Brain pericyte (primary cell): Measurements from ENCODE around the gene IL1RAPL1.

Experiments
- DNase-seq: peaks from one replicate; pipeline ENCODE4 v3.0.0-alpha.2; 2012; ENCODE audit warnings: low read depth, low spot score

Gene IL1RAPL1

GRCh38 chrX:29872831-29873230 lies 1285.6 kb downstream of the IL1RAPL1 start:
- DNase-seq, result no peak

DNA sequence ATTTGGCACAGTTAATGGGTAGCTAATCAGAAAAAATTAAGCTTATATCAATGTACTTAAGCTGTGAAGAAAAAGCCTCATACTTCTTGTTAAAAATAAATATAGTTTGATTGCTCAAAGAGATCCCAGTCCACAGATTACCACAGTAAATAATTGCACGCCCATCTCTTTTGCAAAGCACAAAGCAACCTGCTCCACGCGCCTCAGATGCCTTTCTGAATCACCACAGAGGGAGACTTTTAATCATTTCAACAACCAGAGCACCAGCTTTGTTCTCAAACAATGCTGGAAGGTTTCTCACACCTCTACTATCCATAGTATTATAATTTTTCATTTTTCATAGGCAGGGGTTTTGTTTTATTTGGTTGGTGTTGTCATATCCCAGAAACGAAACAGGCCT lies 1289.5 kb downstream of the IL1RAPL1 start:
- DNase-seq, result no peak

DNA sequence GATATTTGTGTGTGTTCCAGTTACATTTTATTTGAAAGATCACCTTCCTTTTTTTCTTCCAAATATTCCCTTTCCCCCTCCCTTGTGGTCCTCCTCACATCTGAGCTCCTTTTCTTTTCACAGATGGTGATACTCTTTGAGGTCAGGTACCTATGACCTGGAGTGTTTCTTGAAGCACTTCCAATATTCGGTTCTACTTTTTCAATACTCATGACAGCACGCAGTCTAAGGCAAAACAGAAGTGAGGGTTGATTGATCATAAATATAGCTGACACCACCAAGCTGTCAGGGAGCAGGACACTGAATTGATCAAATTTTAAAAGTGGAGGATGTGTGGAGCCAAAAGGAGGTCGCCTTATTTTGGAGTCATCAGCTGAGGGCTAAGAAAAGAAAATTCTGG lies 1293.7 kb downstream of the IL1RAPL1 start:
- DNase-seq, result no peak

DNA sequence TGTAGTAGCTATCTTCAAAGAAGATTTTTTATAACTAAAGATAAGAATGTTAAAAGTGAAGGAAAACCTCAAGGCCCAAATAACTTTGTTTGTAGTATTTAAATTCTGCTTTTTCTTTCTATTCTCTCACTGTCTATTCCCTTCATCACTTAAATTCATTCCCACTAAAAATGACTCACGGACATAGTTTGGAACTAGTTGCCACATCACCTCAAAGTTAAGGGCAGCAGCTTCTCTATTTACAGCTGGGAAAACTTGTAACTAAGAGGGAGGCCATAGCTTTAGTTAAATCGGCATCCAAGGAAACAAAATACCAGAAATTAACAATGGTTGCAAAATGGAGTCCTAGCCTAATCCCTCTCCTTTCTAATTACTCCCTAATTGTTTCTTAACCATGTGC lies 1302.8 kb downstream of the IL1RAPL1 start:
- no peak for DNase-seq

DNA sequence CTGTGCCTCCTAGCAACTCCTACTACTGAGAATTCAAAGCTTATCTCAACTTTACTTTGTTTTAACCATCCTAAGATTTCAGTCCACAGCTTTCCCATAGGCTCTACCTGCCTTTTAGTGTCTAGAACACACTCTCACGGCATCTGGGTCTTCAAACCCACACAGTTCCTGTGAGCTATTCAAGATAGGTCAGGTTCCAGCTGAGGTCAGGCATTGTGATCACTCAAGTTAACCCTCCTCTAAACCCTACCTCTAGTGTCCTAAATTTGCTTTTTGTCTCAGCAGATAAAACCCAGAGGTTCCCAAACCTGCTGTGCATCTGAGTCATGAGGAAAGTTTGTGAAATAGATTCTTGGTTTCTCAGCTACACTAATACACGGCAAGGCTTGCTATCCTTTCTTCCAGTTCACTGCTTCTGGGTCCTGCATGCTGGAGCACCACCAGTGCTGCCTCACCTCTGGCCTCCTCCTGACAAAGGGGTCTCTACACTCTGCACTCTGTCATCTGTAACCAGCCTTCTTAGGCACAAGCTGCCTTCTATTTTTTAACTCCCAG lies 1303.5 kb downstream of the IL1RAPL1 start:
- no peak for DNase-seq

DNA sequence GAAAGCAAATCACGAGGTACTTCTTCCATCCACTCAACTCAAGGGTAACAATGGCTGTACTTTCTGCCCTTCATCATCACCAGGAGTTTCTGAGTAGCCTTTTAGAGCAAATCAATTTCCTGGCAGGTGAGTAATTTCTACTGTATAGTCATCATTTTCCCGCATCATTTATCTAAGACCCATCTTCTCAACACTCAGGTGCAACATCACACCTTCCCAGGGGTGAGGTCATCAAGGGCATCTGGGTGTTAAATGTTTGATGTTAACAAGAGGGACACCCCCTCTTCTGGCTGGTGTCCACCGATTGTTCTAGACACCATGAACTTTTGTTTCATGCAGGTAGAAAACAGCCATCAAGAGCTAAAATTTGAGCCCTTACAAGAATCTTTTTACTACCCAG lies 1314.8 kb downstream of the IL1RAPL1 start:
- DNase-seq, result no peak

- DNase-seq, result no peak
These were observed 1316.1 kb downstream of the IL1RAPL1 start for GRCh38 chrX:29903360-29903759.

DNA sequence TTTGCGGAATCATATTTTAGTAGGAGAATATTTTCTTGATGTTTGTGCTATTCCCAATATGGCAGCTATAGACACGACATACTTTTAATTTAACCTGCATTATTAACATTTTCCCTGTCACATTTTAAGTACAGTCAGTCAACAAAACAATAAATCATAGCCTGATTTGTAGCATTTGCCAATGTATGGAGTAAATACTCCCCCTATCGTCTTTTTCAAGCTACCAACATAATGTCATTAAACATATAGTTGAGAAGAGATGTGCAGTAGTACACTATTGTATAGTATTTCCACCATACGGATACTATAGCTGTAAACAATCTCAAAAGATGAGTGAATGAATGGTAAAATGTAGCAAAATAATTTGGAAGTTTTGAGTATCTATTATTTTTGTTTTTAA lies 1324.4 kb downstream of the IL1RAPL1 start:
- no peak for DNase-seq

DNA sequence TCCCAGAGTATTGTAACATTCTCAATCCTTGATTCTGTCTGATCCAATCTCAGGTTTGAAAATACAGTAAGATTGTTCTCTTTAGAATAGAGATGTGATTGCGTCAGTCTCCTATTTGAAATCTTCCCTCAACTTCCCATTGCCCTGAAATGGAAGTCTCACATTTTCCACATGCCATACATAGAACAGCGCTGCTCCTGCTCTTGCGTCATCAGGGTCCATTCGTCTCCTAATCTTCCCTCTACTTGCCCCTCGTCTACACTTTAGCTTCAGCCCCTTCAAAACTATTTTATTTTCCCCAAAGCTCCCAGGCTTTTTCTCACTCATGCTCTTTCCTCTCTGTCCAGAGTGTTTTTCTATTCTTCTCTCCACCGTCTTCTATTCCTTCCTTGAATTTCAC lies 1326.4 kb downstream of the IL1RAPL1 start:
- DNase-seq, result no peak

DNA sequence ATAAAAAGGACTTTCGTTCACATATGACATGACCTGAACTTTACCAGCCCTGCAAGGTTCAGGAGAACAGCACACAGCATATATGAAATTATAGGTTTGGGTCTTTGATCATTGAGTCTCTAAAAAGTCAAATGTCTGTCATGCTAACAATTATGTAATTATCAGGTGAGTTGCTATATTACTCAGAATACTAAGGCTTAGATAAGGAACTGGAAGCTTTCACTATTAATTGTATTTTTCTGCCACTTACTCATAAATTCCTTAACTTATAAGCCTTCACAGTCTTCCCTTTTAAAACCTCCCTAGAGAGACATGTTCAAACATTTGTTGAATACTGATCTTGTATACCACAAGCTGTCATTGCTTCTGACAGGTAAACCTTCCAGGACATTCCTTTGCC lies 1335.4 kb downstream of the IL1RAPL1 start:
- no peak for DNase-seq

GRCh38 chrX:29926056-29926455 lies 1338.8 kb downstream of the IL1RAPL1 start:
- DNase-seq, result no peak

- DNase-seq, result no peak
These were observed 1339.4 kb downstream of the IL1RAPL1 start for GRCh38 chrX:29926659-29927058.

GRCh38 chrX:29935455-29935854 lies 1348.2 kb downstream of the IL1RAPL1 start:
- no peak for DNase-seq

- DNase-seq, result no peak
These were observed 1353.5 kb downstream of the IL1RAPL1 start for GRCh38 chrX:29940750-29941149.

DNA sequence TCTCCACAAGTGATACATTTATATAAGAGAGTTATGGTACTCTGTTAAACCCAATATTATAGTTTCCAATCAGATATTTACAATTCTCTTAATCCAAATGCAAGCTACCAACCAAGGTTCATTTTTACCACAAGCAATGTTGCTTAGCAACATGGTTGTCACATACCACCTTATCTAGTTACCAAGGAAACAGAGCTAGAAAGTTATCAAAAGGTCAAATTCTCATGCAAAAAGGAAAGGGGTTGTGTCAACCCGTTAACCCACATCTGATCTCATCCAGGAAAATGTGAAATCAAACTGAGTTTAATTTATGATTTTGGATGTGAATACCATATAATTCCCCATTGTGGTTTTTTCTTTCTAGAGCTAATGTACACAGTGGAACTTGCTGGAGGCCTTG lies 1354.0 kb downstream of the IL1RAPL1 start:
- DNase-seq, result no peak

DNA sequence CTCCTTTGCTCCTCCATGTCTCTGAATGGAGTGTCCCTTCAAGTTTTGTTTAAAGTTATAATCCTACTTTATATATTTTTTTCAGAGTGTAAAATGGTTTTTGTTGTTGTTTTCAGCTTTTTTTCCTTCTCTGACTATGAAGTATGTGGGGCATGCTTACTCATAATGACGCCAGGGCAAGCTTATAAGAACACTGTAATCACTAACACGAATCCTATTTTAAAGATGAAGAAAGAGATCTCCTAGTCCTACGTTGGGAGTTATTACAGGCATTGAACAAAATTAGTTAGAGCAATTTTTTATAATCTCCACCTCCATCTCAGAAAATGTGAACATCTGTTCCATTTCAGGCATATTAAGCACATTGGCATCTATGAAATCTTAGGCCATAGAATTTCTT lies 1360.0 kb downstream of the IL1RAPL1 start:
- no peak for DNase-seq

- DNase-seq, result no peak
These were observed 1361.4 kb downstream of the IL1RAPL1 start for GRCh38 chrX:29948653-29949052.

DNA sequence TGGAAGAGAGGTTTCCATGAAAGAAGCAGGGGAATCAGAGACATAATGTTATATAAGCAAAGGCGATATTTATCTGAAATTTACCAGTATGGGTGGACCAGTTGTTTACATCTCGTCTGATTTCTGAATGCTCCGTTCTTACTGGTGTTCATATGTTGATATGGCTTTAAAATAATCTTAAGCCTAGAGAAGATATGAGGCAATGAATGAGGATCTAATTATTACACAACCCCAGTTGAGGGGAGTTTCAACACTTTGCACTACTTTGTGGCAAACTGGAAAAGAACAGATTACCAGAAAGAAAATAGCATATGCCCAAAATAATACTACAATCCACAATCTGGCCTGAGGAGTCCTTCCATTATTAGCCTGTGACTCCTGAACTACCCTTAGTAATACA lies 1364.8 kb downstream of the IL1RAPL1 start:
- DNase-seq, result no peak

DNA sequence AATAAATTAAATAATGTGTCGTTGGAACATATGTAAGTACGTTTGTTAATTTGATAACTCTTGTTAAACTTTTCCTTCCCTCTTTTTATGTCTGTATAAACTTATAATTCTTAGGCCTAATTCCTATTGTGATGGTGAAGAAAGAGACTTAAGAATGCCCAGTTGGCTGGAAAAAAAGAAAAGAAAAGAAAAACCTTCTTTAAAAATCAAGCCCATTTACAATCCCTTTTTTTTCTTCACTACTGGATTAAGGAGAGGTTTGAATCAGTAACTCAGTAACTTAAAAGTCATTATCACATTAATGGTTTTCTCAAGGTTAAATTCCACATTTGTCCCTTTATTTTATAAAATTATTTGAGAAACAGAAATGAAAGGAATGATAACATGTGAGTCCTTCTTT lies 1374.8 kb downstream of the IL1RAPL1 start:
- no peak for DNase-seq

DNA sequence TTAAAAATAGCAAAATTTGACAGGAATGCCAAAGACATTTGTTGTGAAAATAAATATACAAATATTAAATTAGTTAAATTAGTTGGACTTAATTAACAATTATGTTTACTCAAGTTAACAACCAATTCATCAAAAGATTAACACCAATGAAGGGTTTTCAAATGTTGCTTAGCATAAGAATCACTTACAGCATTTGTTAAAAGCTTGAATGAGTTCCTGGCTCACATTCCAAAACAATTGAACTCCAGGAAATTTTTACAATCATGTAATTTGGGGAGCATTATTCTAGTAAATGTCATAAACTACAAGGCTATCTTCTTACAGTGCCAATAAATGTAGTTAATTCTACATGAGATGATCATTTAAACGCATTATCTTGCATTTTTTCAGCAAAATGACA lies 1378.4 kb downstream of the IL1RAPL1 start:
- no peak for DNase-seq

DNA sequence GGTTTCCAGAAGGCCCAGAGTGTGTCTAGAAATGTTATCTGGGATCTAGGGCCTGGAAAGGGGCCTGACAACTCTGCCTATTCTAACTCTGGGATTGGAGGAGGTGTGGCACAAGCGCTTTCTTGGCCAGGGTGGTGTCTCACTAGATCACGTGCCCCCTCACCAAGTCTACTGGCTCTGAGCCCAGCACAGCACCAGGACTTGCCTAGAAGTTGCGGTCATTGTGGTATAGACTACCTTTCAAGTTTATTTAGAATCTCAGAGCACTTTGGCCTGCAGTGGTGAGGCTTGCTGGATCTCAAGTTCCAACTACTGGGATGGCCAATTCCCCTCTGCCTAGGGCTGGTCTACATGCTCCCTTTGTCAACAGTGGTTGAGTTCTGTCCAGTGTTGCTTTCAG lies 1404.8 kb downstream of the IL1RAPL1 start:
- no peak for DNase-seq

GRCh38 chrX:30005813-30006212 lies 1418.6 kb downstream of the IL1RAPL1 start:
- no peak for DNase-seq
